AG04449 (cell line): Measurements from ENCODE around the gene MSH6.

Experiments
- CTCF ChIA-PET: fragments of 350-600 bp; formaldehyde crosslinking; extraction: SDS; loops from one replicate; lab custom pipeline; 2021; ENCODE audit warnings: antibody characterized with exemption; lab: Yijun Ruan, JAX
- POLR2A ChIA-PET: fragments of 400-600, 350-600 bp; formaldehyde crosslinking; extraction: SDS; loops from one replicate; lab custom pipeline; 2020; ENCODE audit warnings: antibody characterized with exemption, inconsistent platforms; lab: Yijun Ruan, JAX
- DNase-seq: peaks from one replicate; pipeline ENCODE4 v3.0.0-alpha.2; 2010; ENCODE audit warnings: low read depth, low spot score
- H3K4me3 ChIP-seq: 2 replicates; pipeline ENCODE4 v1.5.1; 2011; ENCODE audit warnings: low read depth, mild to moderate bottlenecking, control low read depth, low read length
- TF ChIP-seq, protein P1 (sequence below): IDR thresholded peaks from one replicate; pipeline ENCODE4 v1.5.1; 2011; ENCODE audit warnings: mild to moderate bottlenecking, moderate library complexity, low read length, control low read depth, inconsistent platforms; ENCODE audit not compliant: insufficient read depth; ENCODE audit errors: missing control alignments

Gene MSH6

DNA sequence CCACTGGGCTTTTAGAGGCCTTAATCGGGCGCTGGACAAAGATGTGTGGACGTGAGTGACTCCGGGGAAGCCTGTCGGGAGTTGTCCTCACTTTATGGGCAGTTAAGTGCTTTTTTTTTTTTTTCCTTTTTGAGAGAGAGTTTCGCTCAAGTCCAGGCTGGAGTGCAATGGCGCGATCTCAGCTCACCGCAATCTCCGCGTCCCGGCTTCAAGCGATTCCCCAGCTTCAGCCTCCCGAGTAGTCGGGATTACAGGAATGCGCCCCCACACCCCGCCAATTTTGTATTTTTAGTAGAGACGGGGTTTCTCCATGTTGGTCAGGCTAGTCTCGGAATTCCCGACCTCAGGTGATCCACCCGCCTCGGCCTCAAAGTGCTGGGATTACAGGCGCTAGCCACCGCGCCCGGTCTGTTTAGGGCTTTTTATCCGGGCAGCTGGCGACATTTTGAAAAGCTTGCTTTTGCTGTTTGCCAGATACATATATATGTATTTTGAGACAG is 1.5 kb downstream of the MSH6 start:
- TF ChIP-seq, protein P1, sequence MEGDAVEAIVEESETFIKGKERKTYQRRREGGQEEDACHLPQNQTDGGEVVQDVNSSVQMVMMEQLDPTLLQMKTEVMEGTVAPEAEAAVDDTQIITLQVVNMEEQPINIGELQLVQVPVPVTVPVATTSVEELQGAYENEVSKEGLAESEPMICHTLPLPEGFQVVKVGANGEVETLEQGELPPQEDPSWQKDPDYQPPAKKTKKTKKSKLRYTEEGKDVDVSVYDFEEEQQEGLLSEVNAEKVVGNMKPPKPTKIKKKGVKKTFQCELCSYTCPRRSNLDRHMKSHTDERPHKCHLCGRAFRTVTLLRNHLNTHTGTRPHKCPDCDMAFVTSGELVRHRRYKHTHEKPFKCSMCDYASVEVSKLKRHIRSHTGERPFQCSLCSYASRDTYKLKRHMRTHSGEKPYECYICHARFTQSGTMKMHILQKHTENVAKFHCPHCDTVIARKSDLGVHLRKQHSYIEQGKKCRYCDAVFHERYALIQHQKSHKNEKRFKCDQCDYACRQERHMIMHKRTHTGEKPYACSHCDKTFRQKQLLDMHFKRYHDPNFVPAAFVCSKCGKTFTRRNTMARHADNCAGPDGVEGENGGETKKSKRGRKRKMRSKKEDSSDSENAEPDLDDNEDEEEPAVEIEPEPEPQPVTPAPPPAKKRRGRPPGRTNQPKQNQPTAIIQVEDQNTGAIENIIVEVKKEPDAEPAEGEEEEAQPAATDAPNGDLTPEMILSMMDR = no peak
- peak overlapping the region; percentile 93 for H3K4me3 ChIP-seq
- DNase-seq = no peak
- ChIA-PET CTCF (interaction anchor here (2.9 to 3.6 kb wide), 2 partner anchors 17 to 347 kb away, joined by 8 to 15 read pairs; no protein-coding TSS in a partner anchor), POLR2A (no interaction called here)

DNA sequence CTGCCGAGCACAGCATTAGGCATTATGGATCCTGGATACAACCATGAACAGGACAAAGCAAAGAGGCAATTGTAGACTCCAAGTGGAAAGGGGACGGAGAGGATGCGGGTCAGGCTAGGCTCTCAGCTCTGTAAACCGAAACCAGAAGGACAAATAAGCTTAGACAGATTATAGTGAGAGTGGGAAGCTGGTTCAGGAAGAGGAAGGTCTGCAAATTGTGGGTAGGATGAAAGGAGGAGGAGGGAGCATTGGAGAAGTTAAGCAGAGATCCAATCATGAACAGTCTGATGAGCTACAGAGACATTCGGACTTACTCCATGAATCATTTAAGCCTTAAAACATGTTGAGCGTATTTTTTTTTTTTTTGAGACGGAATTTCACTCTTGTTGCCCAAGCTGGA is 3.0 kb downstream of the MSH6 start:
- H3K4me3 ChIP-seq = no peak overlapping the region; the same call in 1 of the 2 replicates
- TF ChIP-seq, protein P1 = no peak
- ChIA-PET CTCF (interaction anchor here (2.9 kb wide), 1 partner anchor 19 kb away, joined by 8 read pairs; no protein-coding TSS in a partner anchor), POLR2A (no interaction called here)
- no peak for DNase-seq

DNA sequence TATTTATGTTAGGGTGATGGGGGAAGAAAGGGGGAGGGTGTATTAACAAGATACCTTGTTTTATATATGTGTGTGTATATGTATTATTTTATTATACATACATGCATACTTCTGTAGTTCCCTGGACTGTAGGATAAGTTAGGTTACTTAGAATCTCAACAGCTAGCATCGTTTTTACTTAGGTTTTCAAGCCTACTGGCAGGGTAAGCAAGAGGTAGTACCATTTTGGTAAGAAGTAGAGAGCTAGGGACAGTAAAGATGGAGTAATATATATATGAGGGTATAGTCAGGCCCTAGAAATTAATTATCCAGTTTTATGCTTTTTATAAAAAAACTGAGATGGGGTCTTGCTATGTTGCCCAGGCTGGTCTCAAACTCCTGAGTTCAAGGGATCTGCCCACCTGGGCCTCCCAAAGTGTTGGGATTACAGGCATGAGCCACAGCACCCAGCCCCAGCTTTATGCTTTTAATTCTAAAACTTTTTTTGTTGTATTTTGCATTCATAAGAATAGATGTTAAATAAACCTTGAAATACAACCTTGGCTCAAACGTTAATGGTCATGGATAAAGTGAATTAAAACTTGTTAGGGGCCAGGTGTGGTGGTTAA is 13.2 kb downstream of the MSH6 start:
- ChIA-PET POLR2A (no interaction called here), CTCF (interaction anchor here (1.2 kb wide), 1 partner anchor 9 kb away, joined by 4 read pairs; no protein-coding TSS in a partner anchor)
- TF ChIP-seq, protein P1 = no peak
- no peak for DNase-seq
- no peak overlapping the region for H3K4me3 ChIP-seq

DNA sequence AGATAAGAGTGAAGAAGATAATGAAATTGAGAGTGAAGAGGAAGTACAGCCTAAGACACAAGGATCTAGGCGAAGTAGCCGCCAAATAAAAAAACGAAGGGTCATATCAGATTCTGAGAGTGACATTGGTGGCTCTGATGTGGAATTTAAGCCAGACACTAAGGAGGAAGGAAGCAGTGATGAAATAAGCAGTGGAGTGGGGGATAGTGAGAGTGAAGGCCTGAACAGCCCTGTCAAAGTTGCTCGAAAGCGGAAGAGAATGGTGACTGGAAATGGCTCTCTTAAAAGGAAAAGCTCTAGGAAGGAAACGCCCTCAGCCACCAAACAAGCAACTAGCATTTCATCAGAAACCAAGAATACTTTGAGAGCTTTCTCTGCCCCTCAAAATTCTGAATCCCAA is 15.7 kb downstream of the MSH6 start:
- TF ChIP-seq, protein P1 = no peak
- ChIA-PET POLR2A (no interaction called here), CTCF (no interaction called here)
- DNase-seq = no peak
- no peak overlapping the region for H3K4me3 ChIP-seq

DNA sequence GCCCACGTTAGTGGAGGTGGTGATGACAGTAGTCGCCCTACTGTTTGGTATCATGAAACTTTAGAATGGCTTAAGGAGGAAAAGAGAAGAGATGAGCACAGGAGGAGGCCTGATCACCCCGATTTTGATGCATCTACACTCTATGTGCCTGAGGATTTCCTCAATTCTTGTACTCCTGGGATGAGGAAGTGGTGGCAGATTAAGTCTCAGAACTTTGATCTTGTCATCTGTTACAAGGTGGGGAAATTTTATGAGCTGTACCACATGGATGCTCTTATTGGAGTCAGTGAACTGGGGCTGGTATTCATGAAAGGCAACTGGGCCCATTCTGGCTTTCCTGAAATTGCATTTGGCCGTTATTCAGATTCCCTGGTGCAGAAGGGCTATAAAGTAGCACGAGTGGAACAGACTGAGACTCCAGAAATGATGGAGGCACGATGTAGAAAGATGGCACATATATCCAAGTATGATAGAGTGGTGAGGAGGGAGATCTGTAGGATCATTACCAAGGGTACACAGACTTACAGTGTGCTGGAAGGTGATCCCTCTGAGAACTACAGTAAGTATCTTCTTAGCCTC is 16.2 kb downstream of the MSH6 start:
- TF ChIP-seq, protein P1 = no peak
- POLR2A ChIA-PET = no interaction called here
- DNase-seq = no peak
- no peak overlapping the region for H3K4me3 ChIP-seq
- CTCF ChIA-PET = no interaction called here

DNA sequence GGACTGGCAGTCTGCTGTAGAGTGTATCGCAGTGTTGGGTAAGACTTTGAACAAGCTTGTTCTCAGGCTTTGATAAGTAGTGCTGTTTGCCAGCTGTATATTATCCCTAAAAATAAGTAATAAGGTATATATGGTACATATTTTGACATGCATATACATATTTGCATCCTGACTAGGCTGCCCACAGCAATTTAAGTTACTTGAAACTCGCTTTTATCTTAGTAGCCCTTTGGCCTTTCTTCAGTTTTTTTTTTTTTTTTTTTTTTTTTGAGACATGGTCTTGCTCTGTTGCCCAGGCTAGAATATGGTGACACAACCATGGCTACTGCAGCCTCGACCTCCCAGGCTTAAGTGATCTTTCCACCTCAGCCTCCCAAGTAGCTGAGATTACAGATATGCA is 18.2 kb downstream of the MSH6 start:
- DNase-seq = no peak
- ChIA-PET POLR2A (no interaction called here), CTCF (interaction anchor here (1.4 kb wide), 1 partner anchor 34 kb away, joined by 3 read pairs; no protein-coding TSS in a partner anchor)
- TF ChIP-seq, protein P1 = no peak
- no peak overlapping the region for H3K4me3 ChIP-seq
